Measurements from ENCODE around the gene HOXD4.

Gene HOXD4

DNA sequence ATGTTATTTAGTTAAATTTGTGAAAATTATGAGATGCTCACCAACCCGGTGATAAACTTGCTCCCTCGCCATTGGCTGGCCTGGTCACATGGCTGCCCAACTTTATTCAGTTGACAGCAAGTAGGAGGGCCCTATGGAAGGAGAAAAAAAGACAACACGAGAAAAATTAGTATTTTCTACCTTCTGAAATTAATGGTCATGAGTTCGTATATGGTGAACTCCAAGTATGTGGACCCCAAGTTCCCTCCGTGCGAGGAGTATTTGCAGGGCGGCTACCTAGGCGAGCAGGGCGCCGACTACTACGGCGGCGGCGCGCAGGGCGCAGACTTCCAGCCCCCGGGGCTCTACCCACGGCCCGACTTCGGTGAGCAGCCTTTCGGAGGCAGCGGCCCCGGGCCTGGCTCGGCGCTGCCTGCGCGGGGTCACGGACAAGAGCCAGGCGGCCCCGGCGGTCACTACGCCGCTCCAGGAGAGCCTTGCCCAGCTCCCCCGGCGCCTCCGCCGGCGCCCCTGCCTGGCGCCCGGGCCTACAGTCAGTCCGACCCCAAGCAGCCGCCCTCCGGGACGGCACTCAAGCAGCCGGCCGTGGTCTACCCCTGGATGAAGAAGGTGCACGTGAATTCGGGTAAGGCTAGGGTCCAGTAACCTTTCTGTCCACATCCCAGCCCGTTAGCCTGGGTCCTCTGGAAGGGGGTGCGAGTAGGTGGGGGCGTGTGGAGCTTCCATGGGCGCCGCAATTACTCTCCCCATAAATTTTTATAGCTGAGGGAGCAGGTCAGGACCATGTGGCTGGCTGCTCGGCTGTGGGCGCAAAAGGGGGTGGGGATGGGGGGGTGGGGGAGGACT lies at the start of gene HOXD4:
Gene HOXD4, plus strand, starts transcription at position 109 of the 846 bp plus-strand sequence. Its CDS starts 84 bp downstream, at position 193.
- DNase-seq = no peak

GRCh38 chr2:176101842-176102241 lies 49.5 kb upstream of the HOXD4 start:
- DNase-seq = no peak

DNA sequence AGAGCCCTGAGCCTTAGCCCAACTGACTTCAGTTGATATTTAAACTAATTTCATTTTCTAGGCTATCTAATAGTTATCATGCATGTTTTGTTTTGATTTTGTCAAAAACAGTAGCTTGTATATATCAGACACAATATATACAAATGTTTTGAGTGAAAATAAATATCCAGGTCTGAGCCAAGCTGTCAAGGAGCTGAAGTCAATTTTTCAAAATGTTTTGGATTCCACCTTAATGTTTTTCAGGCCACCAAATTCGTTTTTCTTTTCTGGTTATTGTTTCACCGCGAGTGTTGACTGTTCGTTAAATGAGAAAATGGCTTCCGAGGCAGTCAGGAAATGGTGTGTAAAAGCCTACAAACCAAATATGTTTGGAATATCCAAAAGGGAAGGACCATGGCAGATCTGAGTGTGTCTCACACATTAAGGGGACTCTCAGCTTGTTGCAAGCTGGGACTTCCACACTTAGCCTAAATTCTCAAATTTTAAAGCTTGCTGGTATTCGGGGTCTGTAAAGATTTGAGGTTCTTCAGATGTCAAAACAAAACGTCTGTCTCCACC lies 49.0 kb upstream of the HOXD4 start:
- DNase-seq = no peak

GRCh38 chr2:176103194-176103593 lies 48.2 kb upstream of the HOXD4 start:
- no peak for DNase-seq

GRCh38 chr2:176103742-176104315 lies 47.5 kb upstream of the HOXD4 start:
- DNase-seq = no peak

- no peak for DNase-seq
Observed at GRCh38 chr2:176104316-176105077, 46.9 kb upstream of the HOXD4 start.

GRCh38 chr2:176105078-176105729 lies 46.1 kb upstream of the HOXD4 start:
- DNase-seq = no peak

DNA sequence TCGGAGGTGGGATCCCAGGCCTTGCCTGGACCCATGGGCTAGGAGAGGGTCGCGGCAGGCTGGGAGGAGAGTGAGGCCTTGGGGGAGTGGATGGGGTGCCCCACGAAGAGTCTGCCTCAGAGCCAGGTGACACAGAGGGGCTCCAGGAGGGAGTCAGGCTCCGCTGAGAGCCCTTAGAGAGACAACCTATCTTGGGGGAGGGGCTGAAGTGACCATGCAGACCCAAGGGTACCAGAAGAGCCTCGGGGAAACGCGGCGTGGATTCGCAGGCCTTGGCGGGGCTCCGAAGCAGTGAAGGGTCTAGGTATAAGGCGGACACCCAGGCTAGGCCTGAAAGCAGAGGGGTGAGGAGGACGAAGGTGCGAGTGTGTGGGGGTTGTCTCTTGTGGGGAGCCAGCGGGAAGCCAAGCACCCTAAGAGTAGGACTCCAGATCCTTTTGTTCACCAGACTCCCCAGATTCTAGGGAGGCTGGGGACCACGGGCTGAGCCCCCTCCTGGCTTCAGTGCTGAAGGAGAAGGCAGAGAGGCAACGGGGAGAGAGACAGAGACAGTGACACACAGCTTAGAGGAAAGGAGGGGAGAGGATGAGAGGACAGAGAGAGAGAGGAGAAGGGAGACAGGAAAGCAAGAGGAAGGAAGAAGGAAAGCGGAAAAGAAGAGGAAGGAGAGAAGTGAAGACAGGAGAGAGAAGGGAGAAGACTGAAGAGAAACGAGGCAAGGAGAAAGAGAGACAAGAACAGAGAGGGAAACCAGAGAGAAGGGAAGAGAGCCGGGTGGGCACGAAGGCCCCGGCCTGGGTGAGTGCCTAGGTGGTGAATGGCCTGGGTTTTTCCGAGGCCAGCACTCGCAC lies 45.4 kb upstream of the HOXD4 start:
- DNase-seq = no peak

DNA sequence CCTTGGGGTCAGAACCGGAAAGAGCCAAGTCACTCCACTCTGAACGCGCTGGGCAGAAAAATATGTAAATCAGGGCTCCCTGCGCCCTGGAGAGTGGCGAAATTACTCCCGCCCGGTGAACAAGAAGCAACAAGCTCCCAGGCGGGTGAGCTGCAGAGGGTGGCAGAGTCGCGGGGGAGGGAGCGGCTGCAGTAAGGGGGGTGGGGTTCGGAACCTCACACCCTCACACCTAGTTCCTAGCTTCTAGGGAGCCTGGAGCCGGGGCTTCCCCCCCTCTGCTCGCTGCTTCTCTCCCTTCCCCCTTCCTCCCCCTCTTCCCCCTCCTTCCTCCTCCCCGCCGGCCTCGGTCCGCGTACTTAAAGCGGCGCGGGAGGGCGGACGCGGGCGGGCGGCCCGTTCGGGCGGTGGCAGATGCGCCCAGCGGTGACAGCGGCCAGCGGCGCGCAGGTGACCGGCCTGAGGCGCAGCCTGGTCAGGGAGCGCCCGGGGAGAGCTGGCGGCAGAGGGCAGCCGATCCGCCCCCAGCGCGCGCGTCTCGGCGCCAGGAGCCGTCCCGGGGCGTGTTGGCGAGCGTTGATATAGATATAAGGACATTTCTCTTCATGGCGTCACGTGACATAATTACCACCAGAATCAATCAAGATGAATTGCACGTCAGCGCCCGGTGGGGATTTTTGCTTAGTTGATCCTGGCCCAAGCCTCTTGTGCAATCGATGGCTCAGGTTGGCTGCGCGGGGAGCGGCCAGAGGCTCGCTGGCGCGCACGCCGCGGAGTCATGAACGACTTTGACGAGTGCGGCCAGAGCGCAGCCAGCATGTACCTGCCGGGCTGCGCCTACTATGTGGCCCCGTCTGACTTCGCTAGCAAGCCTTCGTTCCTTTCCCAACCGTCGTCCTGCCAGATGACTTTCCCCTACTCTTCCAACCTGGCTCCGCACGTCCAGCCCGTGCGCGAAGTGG lies 44.5 kb upstream of the HOXD4 start, which contains the start of gene HOXD11:
Gene HOXD11, plus strand, starts transcription at position 700 of the 959 bp plus-strand sequence. Its CDS starts 76 bp downstream, at position 776.
- DNase-seq = peak; percentile 80 to 86

DNA sequence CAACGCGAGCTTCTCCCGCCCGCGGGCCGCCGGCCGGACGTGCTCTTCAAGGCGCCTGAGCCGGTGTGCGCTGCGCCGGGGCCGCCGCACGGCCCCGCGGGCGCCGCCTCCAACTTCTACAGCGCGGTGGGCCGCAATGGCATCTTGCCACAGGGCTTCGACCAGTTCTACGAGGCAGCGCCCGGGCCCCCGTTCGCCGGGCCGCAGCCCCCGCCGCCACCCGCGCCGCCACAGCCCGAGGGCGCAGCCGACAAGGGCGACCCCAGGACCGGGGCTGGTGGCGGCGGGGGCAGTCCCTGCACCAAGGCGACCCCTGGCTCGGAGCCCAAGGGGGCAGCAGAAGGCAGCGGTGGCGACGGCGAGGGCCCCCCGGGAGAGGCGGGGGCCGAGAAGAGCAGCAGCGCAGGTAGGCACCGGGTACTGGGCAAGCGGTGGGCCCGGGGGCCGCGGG lies 43.6 kb upstream of the HOXD4 start:
- DNase-seq = peak in 1 of 2 experiments; percentile 53

- peak; percentile 20 to 62 for DNase-seq
Observed at GRCh38 chr2:176109192-176109901, 42.0 kb upstream of the HOXD4 start.

DNA sequence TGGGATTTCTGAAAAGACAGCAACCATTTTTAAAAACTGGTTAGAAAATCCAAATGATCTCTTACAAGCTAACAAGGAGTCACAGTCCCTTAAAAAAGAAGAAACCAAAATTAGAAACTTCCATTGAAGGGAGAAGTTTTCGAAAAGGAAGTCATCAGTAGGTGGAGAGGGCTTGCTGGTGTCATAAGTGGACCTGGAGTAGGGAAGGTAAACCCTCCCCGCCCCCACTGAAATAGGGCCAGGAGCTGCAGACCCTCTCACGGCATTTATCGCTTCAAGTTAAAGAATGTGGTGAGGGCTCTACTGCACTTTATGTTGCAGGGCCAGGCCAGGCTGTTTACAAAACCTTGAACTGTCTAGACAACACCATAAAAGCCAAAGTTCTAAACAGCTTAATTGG lies 41.4 kb upstream of the HOXD4 start:
- DNase-seq = peak in 1 of 2 experiments; percentile 54

DNA sequence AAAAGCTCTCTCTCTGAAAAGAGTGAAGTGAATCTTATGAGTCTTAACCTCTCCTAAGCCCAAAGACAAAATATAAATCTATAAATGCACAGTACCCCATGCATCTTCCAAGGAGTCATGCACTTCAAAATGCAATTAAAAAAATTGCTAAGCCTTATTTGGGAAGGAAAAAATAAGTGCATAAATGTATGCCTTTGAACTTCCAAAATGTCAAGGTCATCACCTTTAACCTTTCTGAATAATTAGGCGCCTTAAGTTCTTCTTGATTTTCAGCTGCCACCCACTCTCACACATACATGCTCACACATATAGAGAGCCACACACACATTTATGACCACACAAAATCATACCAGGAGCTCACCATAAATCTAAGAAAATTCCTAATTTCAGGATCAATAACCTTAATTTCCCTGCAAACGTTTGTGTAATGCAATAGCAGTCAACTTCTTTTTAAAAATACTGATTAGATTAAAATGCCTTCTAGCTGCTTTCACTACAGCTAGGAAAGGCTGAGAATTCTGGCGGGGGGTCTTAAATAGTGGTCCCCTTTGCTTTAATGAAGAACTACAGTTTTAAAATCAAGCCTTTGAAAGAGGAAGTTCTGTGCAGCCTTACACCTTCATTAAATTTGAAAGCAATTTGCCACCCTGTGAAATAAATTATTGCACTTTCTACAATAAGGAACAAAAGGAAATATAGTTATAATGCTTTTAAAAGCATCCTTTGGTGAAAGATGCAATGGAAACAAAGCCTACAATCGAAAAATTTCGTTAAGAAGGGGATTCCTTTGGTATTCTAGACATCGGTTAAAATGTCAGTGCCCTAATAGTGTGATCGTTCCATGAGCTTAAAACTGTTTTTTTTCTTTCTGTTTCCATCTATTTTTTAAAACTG lies 40.7 kb upstream of the HOXD4 start:
- no peak for DNase-seq

DNA sequence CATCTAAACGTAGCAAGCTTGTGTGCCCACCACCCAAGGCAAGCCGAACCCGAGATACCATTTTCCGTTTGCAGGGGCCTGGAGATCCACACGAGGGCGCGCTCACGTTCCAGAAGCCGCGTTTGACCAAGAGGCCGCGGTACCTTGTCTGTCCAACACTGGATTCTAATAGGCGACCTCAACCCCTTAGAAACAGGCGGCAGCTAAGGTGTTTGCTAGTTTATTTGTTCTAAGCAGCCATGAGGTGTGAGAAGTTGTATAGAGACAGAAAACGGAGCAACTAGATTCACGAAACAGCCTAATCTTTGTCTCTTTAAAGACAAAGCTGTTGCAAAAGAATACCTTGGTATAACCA lies 40.1 kb upstream of the HOXD4 start:
- peak; percentile 90 to 96 for DNase-seq

GRCh38 chr2:176111846-176112374 lies 39.4 kb upstream of the HOXD4 start:
- DNase-seq = peak; percentile 22 to 71

- DNase-seq = no peak
Observed at GRCh38 chr2:176112375-176113302, 38.7 kb upstream of the HOXD4 start.
